Measurements from ENCODE around the gene ZNF326.

The ZNF326 gene

GRCh38 chr1:89958851-89959654, 35.9 kb upstream of the ZNF326 start:
- H3K4me3 Mint-ChIP-seq, result no peak overlapping the region
- no peaks in the 10 kb centered on the region for H3K9me3 Mint-ChIP-seq
- peaks cover 15% of the 10 kb centered on the region for H3K4me1 Mint-ChIP-seq
- peaks cover 5% of the 10 kb centered on the region for H3K36me3 Mint-ChIP-seq
- H3K27ac Mint-ChIP-seq, result no peak overlapping the region
- no peak for ATAC-seq
- no peak for DNase-seq (ENCODE audit: low spot score in 2 of 2)

GRCh38 chr1:89959719-89960118, 35.2 kb upstream of the ZNF326 start:
- Mint-ChIP-seq H3K4me3 (no peak overlapping the region), H3K36me3 (peaks cover 5% of the 10 kb centered on the region), H3K4me1 (peaks cover 15% of the 10 kb centered on the region), H3K27ac (no peak overlapping the region), H3K9me3 (no peaks in the 10 kb centered on the region)
- ATAC-seq (no peak), DNase-seq (ENCODE audit: low spot score in 2 of 2) (no peak)

GRCh38 chr1:89962024-89962741, 32.7 kb upstream of the ZNF326 start:
- H3K4me1 Mint-ChIP-seq, result peaks cover 7% of the 10 kb centered on the region
- no peak overlapping the region for H3K27ac Mint-ChIP-seq
- no peak for DNase-seq (ENCODE audit: low spot score in 2 of 2)
- no peaks in the 10 kb centered on the region for H3K9me3 Mint-ChIP-seq
- H3K4me3 Mint-ChIP-seq, result no peak overlapping the region
- no peak for ATAC-seq
- H3K36me3 Mint-ChIP-seq, result peaks cover 5% of the 10 kb centered on the region

- DNase-seq (ENCODE audit: low spot score in 2 of 2) (no peak), ATAC-seq (no peak)
- H3K9me3 Mint-ChIP-seq, result no peaks in the 10 kb centered on the region
These were observed 32.2 kb upstream of the ZNF326 start for GRCh38 chr1:89962742-89963075.

GRCh38 chr1:89965193-89965768, 29.6 kb upstream of the ZNF326 start:
- ATAC-seq, result no peak
- Mint-ChIP-seq H3K36me3 (peaks cover 5% of the 10 kb centered on the region), H3K9me3 (no peaks in the 10 kb centered on the region), H3K27ac (no peak overlapping the region), H3K4me1 (peaks cover 4% of the 10 kb centered on the region), H3K4me3 (no peak overlapping the region)
- no peak for DNase-seq (ENCODE audit: low spot score in 2 of 2)

More at GRCh38 chr1:89962742-89963075, 32.2 kb upstream of the ZNF326 start:
- Mint-ChIP-seq H3K27ac (no peak overlapping the region), H3K4me3 (no peak overlapping the region), H3K36me3 (peaks cover 5% of the 10 kb centered on the region), H3K4me1 (peaks cover 4% of the 10 kb centered on the region)

- Mint-ChIP-seq H3K9me3 (no peaks in the 10 kb centered on the region), H3K4me3 (no peak overlapping the region), H3K4me1 (peaks cover 4% of the 10 kb centered on the region), H3K27ac (no peak overlapping the region), H3K36me3 (peaks cover 5% of the 10 kb centered on the region)
- DNase-seq (ENCODE audit: low spot score in 2 of 2) (no peak), ATAC-seq (no peak)
These were observed 28.3 kb upstream of the ZNF326 start for GRCh38 chr1:89966656-89967055.

- Mint-ChIP-seq H3K27ac (no peak overlapping the region), H3K4me3 (no peak overlapping the region), H3K36me3 (no peaks in the 10 kb centered on the region), H3K4me1 (peaks cover 6% of the 10 kb centered on the region), H3K9me3 (no peaks in the 10 kb centered on the region)
- ATAC-seq (peak; percentile 55), DNase-seq (ENCODE audit: low spot score in 2 of 2) (no peak)
These were observed 23.3 kb upstream of the ZNF326 start for GRCh38 chr1:89971600-89971999.

GRCh38 chr1:89972024-89972423, 22.9 kb upstream of the ZNF326 start:
- H3K9me3 Mint-ChIP-seq, result no peaks in the 10 kb centered on the region
- H3K36me3 Mint-ChIP-seq, result no peaks in the 10 kb centered on the region
- H3K4me1 Mint-ChIP-seq, result peaks cover 6% of the 10 kb centered on the region
- DNase-seq (ENCODE audit: low spot score in 2 of 2), result no peak
- no peak for ATAC-seq
- H3K27ac Mint-ChIP-seq, result no peak overlapping the region
- no peak overlapping the region for H3K4me3 Mint-ChIP-seq

- no peak for DNase-seq (ENCODE audit: low spot score in 2 of 2)
- Mint-ChIP-seq H3K36me3 (no peaks in the 10 kb centered on the region), H3K4me3 (no peak overlapping the region), H3K9me3 (no peaks in the 10 kb centered on the region), H3K27ac (no peak overlapping the region), H3K4me1 (peaks cover 6% of the 10 kb centered on the region)
- no peak for ATAC-seq
These were observed 21.3 kb upstream of the ZNF326 start for GRCh38 chr1:89973471-89974127.

- Mint-ChIP-seq H3K4me1 (peaks cover 6% of the 10 kb centered on the region), H3K4me3 (no peak overlapping the region), H3K27ac (no peak overlapping the region), H3K9me3 (no peaks in the 10 kb centered on the region), H3K36me3 (no peaks in the 10 kb centered on the region)
- ATAC-seq, result no peak
- no peak for DNase-seq (ENCODE audit: low spot score in 2 of 2)
These were observed 20.7 kb upstream of the ZNF326 start for GRCh38 chr1:89974256-89974655.

- peak; percentile 26 for ATAC-seq
These were observed 20.0 kb upstream of the ZNF326 start for GRCh38 chr1:89974696-89975470.

GRCh38 chr1:89975540-89976125, 19.3 kb upstream of the ZNF326 start:
- Mint-ChIP-seq H3K4me1 (peaks cover 6% of the 10 kb centered on the region), H3K36me3 (no peaks in the 10 kb centered on the region), H3K27ac (no peak overlapping the region), H3K9me3 (no peaks in the 10 kb centered on the region), H3K4me3 (no peak overlapping the region)
- DNase-seq (ENCODE audit: low spot score in 2 of 2), result no peak
- no peak for ATAC-seq

More at GRCh38 chr1:89974696-89975470, 20.0 kb upstream of the ZNF326 start:
- no peaks in the 10 kb centered on the region for H3K36me3 Mint-ChIP-seq
- no peak overlapping the region for H3K4me3 Mint-ChIP-seq
- H3K27ac Mint-ChIP-seq, result no peak overlapping the region
- no peak for DNase-seq (ENCODE audit: low spot score in 2 of 2)
- H3K9me3 Mint-ChIP-seq, result no peaks in the 10 kb centered on the region
- H3K4me1 Mint-ChIP-seq, result peaks cover 6% of the 10 kb centered on the region

- ATAC-seq (no peak), DNase-seq (ENCODE audit: low spot score in 2 of 2) (no peak)
- no peaks in the 10 kb centered on the region for H3K36me3 Mint-ChIP-seq
- no peaks in the 10 kb centered on the region for H3K9me3 Mint-ChIP-seq
- H3K4me3 Mint-ChIP-seq, result no peak overlapping the region
- H3K27ac Mint-ChIP-seq, result no peak overlapping the region
- peaks cover 6% of the 10 kb centered on the region for H3K4me1 Mint-ChIP-seq
These were observed 16.2 kb upstream of the ZNF326 start for GRCh38 chr1:89978755-89979154.

- Mint-ChIP-seq H3K4me1 (no peaks in the 10 kb centered on the region), H3K27ac (no peak overlapping the region), H3K9me3 (no peaks in the 10 kb centered on the region), H3K4me3 (no peak overlapping the region), H3K36me3 (no peaks in the 10 kb centered on the region)
- no peak for DNase-seq (ENCODE audit: low spot score in 2 of 2)
- ATAC-seq, result no peak
These were observed 14.3 kb upstream of the ZNF326 start for GRCh38 chr1:89980605-89981004.
